IMR-90 (cell line): ENCODE data around the gene MADD. TPM values are rescaled to one million over a fixed set of nuclear protein-coding genes. Genes with fewer than 3 reads are reported as not detected.

Source experiments
- ATAC-seq: fragments of 200-7000 bp; cut with Tn5 transposase; 2 replicates; pipeline ENCODE4 v1.9.1; 2020; ENCODE audit warnings: low read depth, mild to moderate bottlenecking, moderate library complexity
- BruUV-seq: library from RNA; stranded (reverse); fragments of 400-500 nt; replicated peaks from 2 replicates; lab custom pipeline; 2021; lab: Mats Ljungman, UMichigan
- CTCF ChIA-PET: fragments of 300-600 bp; formaldehyde crosslinking; extraction: SDS; loops from one replicate; lab custom pipeline; 2021; ENCODE audit warnings: antibody characterized with exemption; lab: Yijun Ruan, JAX
- POLR2A ChIA-PET: fragments of 300-600 bp; sonication (Branson Sonifier 250); formaldehyde crosslinking; loops from one replicate; lab custom pipeline; 2022; ENCODE audit warnings: antibody characterized with exemption; ENCODE audit not compliant: unreplicated experiment; lab: Charles Lee
- DNase-seq: peaks from one replicate; pipeline ENCODE4 v3.0.0; 2013
- H2AFZ ChIP-seq: replicated peaks from 2 replicates; pipeline ENCODE3; 2013; ENCODE audit warnings: low read length, mild to moderate bottlenecking; ENCODE audit not compliant: poor library complexity
- H2AK5ac ChIP-seq: 2 replicates; pipeline ENCODE4 v1.6.1; 2013; ENCODE audit warnings: low read depth, low read length, inconsistent platforms
- H2AK9ac ChIP-seq: replicated peaks from 2 replicates; pipeline ENCODE3; 2013; ENCODE audit warnings: mild to moderate bottlenecking, low read depth, low read length, moderate library complexity; ENCODE audit not compliant: poor library complexity
- H2BK120ac ChIP-seq: 2 replicates; pipeline ENCODE4 v1.6.1; 2013; ENCODE audit warnings: low read depth, low read length, inconsistent platforms
- H2BK15ac ChIP-seq: 3 replicates; pipeline ENCODE4 v1.6.1; 2013; ENCODE audit warnings: low read depth, low read length, inconsistent platforms
- H2BK20ac ChIP-seq: 2 replicates; pipeline ENCODE4 v1.6.1; 2013; ENCODE audit warnings: low read depth, mild to moderate bottlenecking, inconsistent platforms, low read length, moderate library complexity
- H2BK5ac ChIP-seq: 2 replicates; pipeline ENCODE4 v1.6.1; 2013; ENCODE audit warnings: mild to moderate bottlenecking, low read depth, low read length, inconsistent platforms; ENCODE audit not compliant: poor library complexity, severe bottlenecking
- H3K14ac ChIP-seq: replicated peaks from 2 replicates; pipeline ENCODE4 v1.6.1; 2013; ENCODE audit warnings: low read depth, low read length, inconsistent platforms
- H3K18ac ChIP-seq: 2 replicates; pipeline ENCODE4 v1.6.1; 2013; ENCODE audit warnings: low read depth, low read length, control low read depth
- H3K23ac ChIP-seq: 2 replicates; pipeline ENCODE4 v1.6.1; 2013; ENCODE audit warnings: low read depth, low read length, inconsistent platforms
- H3K27ac ChIP-seq: 2 replicates; pipeline ENCODE4 v1.5.1; 2013; ENCODE audit warnings: mild to moderate bottlenecking, control low read depth, low read length; ENCODE audit not compliant: insufficient read depth
- H3K27me3 ChIP-seq: 2 replicates; pipeline ENCODE4 v1.6.1; 2013; ENCODE audit warnings: low read length; ENCODE audit not compliant: control insufficient read depth, insufficient read depth
- H3K36me3 ChIP-seq: 2 replicates; pipeline ENCODE4 v1.6.1; 2013; ENCODE audit warnings: low read length, mixed read lengths; ENCODE audit not compliant: control insufficient read depth, insufficient read depth
- H3K4ac ChIP-seq: 2 replicates; pipeline ENCODE4 v1.6.1; 2013; ENCODE audit warnings: low read depth, low read length, inconsistent platforms
- H3K4me1 ChIP-seq: 2 replicates; pipeline ENCODE4 v1.6.1; 2013; ENCODE audit warnings: low read length, mixed read lengths; ENCODE audit not compliant: control insufficient read depth, insufficient read depth
- H3K4me2 ChIP-seq: 2 replicates; pipeline ENCODE4 v1.6.1; 2013; ENCODE audit warnings: low read depth, mild to moderate bottlenecking, control low read depth, low read length, moderate library complexity
- H3K4me3 ChIP-seq: 2 replicates; pipeline ENCODE4 v1.5.1; 2013; ENCODE audit warnings: low read depth, mild to moderate bottlenecking, control low read depth, low read length, moderate library complexity; ENCODE audit not compliant: insufficient read depth
- H3K56ac ChIP-seq: 2 replicates; pipeline ENCODE4 v1.6.1; 2013; ENCODE audit warnings: low read length, inconsistent platforms; ENCODE audit not compliant: insufficient read depth; ENCODE audit errors: extremely low read depth
- H3K79me1 ChIP-seq, 2 experiments: 2 replicates each; pipeline ENCODE4 v1.6.1; 2013; ENCODE audit warnings: low read length in 2 of 2, inconsistent platforms in 1 of 2, low read depth in 1 of 2
- H3K9ac ChIP-seq: 2 replicates; pipeline ENCODE4 v1.6.1; 2013; ENCODE audit warnings: low read depth, low read length, control low read depth
- H3K9me1 ChIP-seq: 2 replicates; pipeline ENCODE4 v1.6.1; 2013; ENCODE audit warnings: low read length, inconsistent platforms; ENCODE audit not compliant: insufficient read depth
- H3K9me3 ChIP-seq: 2 replicates; pipeline ENCODE4 v1.6.1; 2013; ENCODE audit warnings: low read length; ENCODE audit not compliant: control insufficient read depth, insufficient read depth
- H4K20me1 ChIP-seq: 2 replicates; pipeline ENCODE4 v1.6.1; 2013; ENCODE audit warnings: low read length, inconsistent platforms; ENCODE audit not compliant: insufficient read depth
- H4K5ac ChIP-seq: 2 replicates; pipeline ENCODE4 v1.6.1; 2013; ENCODE audit warnings: mild to moderate bottlenecking, low read depth, low read length, control low read depth
- H4K8ac ChIP-seq, 2 experiments: 2 replicates each; pipeline ENCODE4 v1.6.1; 2013; ENCODE audit warnings: low read depth in 2 of 2, low read length in 2 of 2, control low read depth in 1 of 2, inconsistent platforms in 1 of 2
- H4K91ac ChIP-seq: 2 replicates; pipeline ENCODE4 v1.6.1; 2013; ENCODE audit warnings: low read depth, low read length, inconsistent platforms; ENCODE audit not compliant: insufficient read depth
- CEBPB ChIP-seq: IDR thresholded peaks from 2 replicates; pipeline ENCODE4 v1.6.1; 2012; ENCODE audit warnings: low read depth, low read length, improper control_type of control experiment
- CHD1 ChIP-seq: IDR thresholded peaks from 2 replicates; pipeline ENCODE4 v1.6.1; 2012; ENCODE audit warnings: low read depth, low read length, improper control_type of control experiment
- CTCF ChIP-seq: conservative IDR thresholded peaks from 2 replicates; pipeline ENCODE4 v1.5.1; 2012; ENCODE audit warnings: mild to moderate bottlenecking, low read depth, low read length, improper control_type of control experiment
- FOS ChIP-seq: fragments of 150-350 bp; IDR thresholded peaks from 2 replicates; pipeline ENCODE4 v1.6.1; 2016; ENCODE audit warnings: low read depth, low read length
- MAZ ChIP-seq: IDR thresholded peaks from 2 replicates; pipeline ENCODE4 v1.6.1; 2012; ENCODE audit warnings: low read depth, mild to moderate bottlenecking, low read length, improper control_type of control experiment, moderate library complexity, borderline replicate concordance
- MXI1 ChIP-seq: IDR thresholded peaks from 2 replicates; pipeline ENCODE4 v1.6.1; 2012; ENCODE audit warnings: low read depth, mild to moderate bottlenecking, low read length, moderate library complexity, borderline replicate concordance
- NFE2L2 ChIP-seq: fragments of 150-350 bp; IDR thresholded peaks from 2 replicates; pipeline ENCODE4 v1.6.1; 2016; ENCODE audit warnings: low read depth, mild to moderate bottlenecking, low read length
- POLR2A ChIP-seq: IDR thresholded peaks from 2 replicates; pipeline ENCODE4 v1.6.1; 2012; ENCODE audit warnings: mild to moderate bottlenecking, low read depth, low read length
- RAD21 ChIP-seq: IDR thresholded peaks from 2 replicates; pipeline ENCODE4 v1.6.1; 2012; ENCODE audit warnings: low read length, improper control_type of control experiment
- RCOR1 ChIP-seq: IDR thresholded peaks from 2 replicates; pipeline ENCODE4 v1.6.1; 2012; ENCODE audit warnings: mild to moderate bottlenecking, low read length, improper control_type of control experiment; ENCODE audit not compliant: insufficient replicate concordance
- SMC3 ChIP-seq: fragments of 150-350 bp; IDR thresholded peaks from 2 replicates; pipeline ENCODE4 v1.6.1; 2016; ENCODE audit warnings: low read depth, mild to moderate bottlenecking, antibody characterized with exemption, low read length, moderate library complexity
- whole genome bisulfite sequencing, 2 experiments: methylation state at CpG; one replicate each; pipeline versions ENCODE4 v1.1.5 to v1.1.7; 2013; ENCODE audit warnings: missing lambda C conversion rate in 2 of 2; ENCODE audit not compliant: insufficient read length in 1 of 2; ENCODE audit errors: extremely low coverage in 2 of 2; 5-methylcytosine and 5-hydroxymethylcytosine counted together
- dilution Hi-C: fragments of 300-500 bp; cut with HindIII; formaldehyde crosslinking; loops from one replicate; pipeline ENCODE4 v1.14.3; 2018; ENCODE audit warnings: low sequenced_read_pairs; ENCODE audit not compliant: unreplicated experiment
- in situ Hi-C: fragments of 300-500 bp; cut with MboI; formaldehyde crosslinking; loops from 3 replicates; pipeline ENCODE4 v1.14.3; 2019; ENCODE audit warnings: low sequenced_read_pairs, inconsistent platforms, mixed read lengths
- intact Hi-C: fragments of 100-400 bp; cut with micrococcal nuclease; formaldehyde crosslinking; loops from 2 replicates; pipeline ENCODE4 v1.10.0; 2022
- polyA plus RNA-seq, 3 experiments: library from polyadenylated mRNA; depleted of rRNA; stranded (reverse); fragments of >200 nt; gene quantifications; 2 replicates each; pipeline ENCODE4 v1.2.3, GENCODE V29; 2012; ENCODE audit warnings: low replicate concordance in 1 of 3
- total RNA-seq: library from RNA; depleted of rRNA; stranded (reverse); fragments of >200 nt; gene quantifications from 2 replicates; pipeline ENCODE4 v1.2.3, GENCODE V29; 2012
- TF ChIP-seq, protein P1 (sequence below): fragments of 150-350 bp; IDR thresholded peaks from 2 replicates; pipeline ENCODE4 v1.6.1; 2017; ENCODE audit warnings: mild to moderate bottlenecking, antibody characterized with exemption, low read length, low read depth
- TF ChIP-seq, protein P2 (sequence below): fragments of 150-350 bp; IDR thresholded peaks from 2 replicates; pipeline ENCODE4 v1.6.1; 2016; ENCODE audit warnings: low read depth, mild to moderate bottlenecking, low read length, moderate library complexity, borderline replicate concordance

The MADD gene
- total and polyA plus RNA-seq, 2 of the 4 experiments (the other 2 are of a cell fraction): 13.3 to 16.4 TPM

DNA sequence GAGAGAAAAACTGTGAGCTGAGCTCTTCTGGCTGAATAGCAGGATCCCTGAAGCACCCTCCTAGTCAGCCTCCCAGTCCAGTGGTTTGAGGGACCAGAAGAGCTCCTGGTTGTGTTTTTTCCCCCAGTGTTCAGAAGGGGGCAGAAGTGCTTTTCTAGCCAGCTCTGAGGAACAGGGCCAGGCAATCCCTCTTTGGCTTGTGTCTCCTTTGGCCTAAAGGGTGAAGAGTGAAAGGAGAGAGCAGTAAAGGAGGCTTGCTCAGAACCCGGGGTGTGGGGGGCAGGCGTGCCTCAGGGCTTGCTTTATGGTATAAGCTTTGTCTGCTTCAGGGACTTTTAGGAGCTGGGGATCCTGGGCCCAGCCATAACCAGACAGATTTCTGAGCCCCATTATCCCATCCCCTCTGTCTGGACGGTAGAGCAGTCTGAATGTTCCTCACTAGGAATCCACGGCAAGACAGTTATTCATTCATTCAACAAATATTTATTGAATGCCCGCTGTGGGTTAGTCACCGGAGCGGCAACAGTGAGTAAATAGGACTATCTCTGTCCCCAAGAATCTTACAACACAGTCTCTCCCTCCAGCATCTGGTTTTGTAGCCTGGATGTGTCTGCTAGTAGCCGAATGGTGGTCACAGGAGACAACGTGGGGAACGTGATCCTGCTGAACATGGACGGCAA lies 35.8 kb upstream of the MADD start:
- Histone ChIP-seq H4K91ac (peak overlapping the region; percentile 59), H3K27ac (peak overlapping the region; percentile 51), H3K27me3 (no peaks in the 10 kb centered on the region), H2AK5ac (peak overlapping the region; percentile 85), H3K9ac (peak overlapping the region; percentile 48; the same call in 1 of the 2 replicates), H2BK120ac (peak overlapping the region; percentile 66), H3K23ac (peak overlapping the region; percentile 37; the same call in 1 of the 2 replicates), H3K4ac (peak overlapping the region; percentile 61), H2BK20ac (peak overlapping the region; percentile 80), H3K79me1 (peaks cover 9 to 37% of the 10 kb centered on the region in 2 experiments; a peak in 3 of 4 replicates), H2BK5ac (peak overlapping the region; percentile 80), H3K36me3 (peaks cover 32% of the 10 kb centered on the region), H3K9me3 (no peaks in the 10 kb centered on the region), H4K5ac (peak overlapping the region; percentile 33; the same call in 1 of the 2 replicates), H4K8ac (peak overlapping the region; percentile 42 to 74; a peak in 3 of 4 replicates), H3K4me3 (no peak overlapping the region), H2AFZ (peak overlapping the region; percentile 83), H3K18ac (peak overlapping the region; percentile 21; the same call in 1 of the 2 replicates), H2BK15ac (peak overlapping the region; percentile 29; the same call in 1 of the 3 replicates), H4K20me1 (no peaks in the 10 kb centered on the region; the same call in 1 of the 2 replicates), H3K14ac (peak overlapping the region; percentile 50), H3K56ac (peak overlapping the region; percentile 57; the same call in 1 of the 2 replicates), H3K9me1 (peaks cover 4% of the 10 kb centered on the region; the same call in 1 of the 2 replicates), H2AK9ac (peak overlapping the region; percentile 91), H3K4me2 (peak overlapping the region; percentile 77; the same call in 1 of the 2 replicates), H3K4me1 (peaks cover 14% of the 10 kb centered on the region)
- intact Hi-C loops (loop anchor here (1.0 to 2.0 kb wide), 2 partner anchors 57 to 121 kb away; partner anchors contain the start of gene ARFGAP2), dilution Hi-C loops (no loop called here), in situ Hi-C loops (no loop called here)
- ChIA-PET CTCF (interaction anchor here (0.6 to 2.8 kb wide), 9 partner anchors 14 to 121 kb away, joined by 3 to 12 read pairs (median 3); no protein-coding TSS in a partner anchor), POLR2A (interaction anchor here (0.5 kb wide), 1 partner anchor 227 kb away, joined by 5 read pairs; no protein-coding TSS in a partner anchor)
- WGBS, 2 experiments: 0% methylated on average over 2 of the region's 11 CpGs; no CpG with 5 or more reads in 1 of the 2 experiments
- ATAC-seq (peak; percentile 83), DNase-seq (peak; percentile 67)
- BruUV-seq: no TSS peak
- no peak for TF ChIP-seq CHD1
- no peak for TF ChIP-seq RCOR1
- peak; percentile 36; the same call in 1 of the 2 replicates for TF ChIP-seq FOS
- TF ChIP-seq MAZ: 0 out of 2 replicates have a peak, but pooled peaks have one; percentile 13
- no peak for TF ChIP-seq NFE2L2
- peak; percentile 43 for TF ChIP-seq RAD21
- TF ChIP-seq CEBPB: peak; percentile 62
- TF ChIP-seq, protein P1, sequence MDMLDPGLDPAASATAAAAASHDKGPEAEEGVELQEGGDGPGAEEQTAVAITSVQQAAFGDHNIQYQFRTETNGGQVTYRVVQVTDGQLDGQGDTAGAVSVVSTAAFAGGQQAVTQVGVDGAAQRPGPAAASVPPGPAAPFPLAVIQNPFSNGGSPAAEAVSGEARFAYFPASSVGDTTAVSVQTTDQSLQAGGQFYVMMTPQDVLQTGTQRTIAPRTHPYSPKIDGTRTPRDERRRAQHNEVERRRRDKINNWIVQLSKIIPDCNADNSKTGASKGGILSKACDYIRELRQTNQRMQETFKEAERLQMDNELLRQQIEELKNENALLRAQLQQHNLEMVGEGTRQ: no peak
- peak; percentile 50 for TF ChIP-seq CTCF
- TF ChIP-seq MXI1: no peak
- peak; percentile 14; the same call in 1 of the 2 replicates for TF ChIP-seq SMC3
- no peak for TF ChIP-seq POLR2A
- TF ChIP-seq, protein P2, sequence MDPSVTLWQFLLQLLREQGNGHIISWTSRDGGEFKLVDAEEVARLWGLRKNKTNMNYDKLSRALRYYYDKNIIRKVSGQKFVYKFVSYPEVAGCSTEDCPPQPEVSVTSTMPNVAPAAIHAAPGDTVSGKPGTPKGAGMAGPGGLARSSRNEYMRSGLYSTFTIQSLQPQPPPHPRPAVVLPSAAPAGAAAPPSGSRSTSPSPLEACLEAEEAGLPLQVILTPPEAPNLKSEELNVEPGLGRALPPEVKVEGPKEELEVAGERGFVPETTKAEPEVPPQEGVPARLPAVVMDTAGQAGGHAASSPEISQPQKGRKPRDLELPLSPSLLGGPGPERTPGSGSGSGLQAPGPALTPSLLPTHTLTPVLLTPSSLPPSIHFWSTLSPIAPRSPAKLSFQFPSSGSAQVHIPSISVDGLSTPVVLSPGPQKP: no peak
